H1 (cell line): ENCODE results near the gene ANKRD61. TPM values are rescaled to one million over a fixed set of nuclear protein-coding genes. Genes with fewer than 3 reads are reported as not detected.

ENCODE experiments used
- SAP30 ChIP-seq: fragments of 300-600 bp; sonication (generic); IDR thresholded peaks from 2 replicates; pipeline ENCODE4 v1.7.1; 2012; ENCODE audit warnings: low read length, moderate library complexity, mild to moderate bottlenecking, inconsistent platforms; ENCODE audit not compliant: insufficient read depth, insufficient replicate concordance
- polyA plus RNA-seq, 7 experiments: library from polyadenylated mRNA; depleted of rRNA in 3 of 7; stranded (reverse) in 5 of 7; unstranded in 2 of 7; fragments of >200 nt in 5 of 7; fragments of 200-250 nt in 2 of 7; gene quantifications; 1 replicate in 5 of 7; 2 replicates in 1 of 7; 4 replicates in 1 of 7; pipeline versions ENCODE4 v1.2.1 to v1.2.3, GENCODE V29; 2011 to 2013; ENCODE audit warnings: missing spikeins in 2 of 7, mixed read lengths in 2 of 7
- total RNA-seq: library from RNA; stranded (reverse); fragmentation: NEBNext Ultra II Directional; extraction: Animal tissue kit (Norgen Biotek cat#: 25700); gene quantifications from 2 replicates; pipeline ENCODE4 v1.2.1, GENCODE V29; 2021
- TF ChIP-seq, protein P1 (sequence below): fragments of 300-600 bp; sonication (generic); IDR thresholded peaks from 2 replicates; pipeline ENCODE4 v1.7.1; 2012; ENCODE audit warnings: low read length, moderate library complexity, mild to moderate bottlenecking, inconsistent platforms; ENCODE audit not compliant: insufficient replicate concordance

ANKRD61 gene
- total and polyA plus RNA-seq, 2 of the 8 experiments (the other 6 are each of a cell fraction or from before 2014, with no cell fraction given), result 0.23 to 0.32 TPM

GRCh38 chr7:6012355-6013104 is 18.6 kb upstream of the ANKRD61 start (continued):
- TF ChIP-seq, protein P1, sequence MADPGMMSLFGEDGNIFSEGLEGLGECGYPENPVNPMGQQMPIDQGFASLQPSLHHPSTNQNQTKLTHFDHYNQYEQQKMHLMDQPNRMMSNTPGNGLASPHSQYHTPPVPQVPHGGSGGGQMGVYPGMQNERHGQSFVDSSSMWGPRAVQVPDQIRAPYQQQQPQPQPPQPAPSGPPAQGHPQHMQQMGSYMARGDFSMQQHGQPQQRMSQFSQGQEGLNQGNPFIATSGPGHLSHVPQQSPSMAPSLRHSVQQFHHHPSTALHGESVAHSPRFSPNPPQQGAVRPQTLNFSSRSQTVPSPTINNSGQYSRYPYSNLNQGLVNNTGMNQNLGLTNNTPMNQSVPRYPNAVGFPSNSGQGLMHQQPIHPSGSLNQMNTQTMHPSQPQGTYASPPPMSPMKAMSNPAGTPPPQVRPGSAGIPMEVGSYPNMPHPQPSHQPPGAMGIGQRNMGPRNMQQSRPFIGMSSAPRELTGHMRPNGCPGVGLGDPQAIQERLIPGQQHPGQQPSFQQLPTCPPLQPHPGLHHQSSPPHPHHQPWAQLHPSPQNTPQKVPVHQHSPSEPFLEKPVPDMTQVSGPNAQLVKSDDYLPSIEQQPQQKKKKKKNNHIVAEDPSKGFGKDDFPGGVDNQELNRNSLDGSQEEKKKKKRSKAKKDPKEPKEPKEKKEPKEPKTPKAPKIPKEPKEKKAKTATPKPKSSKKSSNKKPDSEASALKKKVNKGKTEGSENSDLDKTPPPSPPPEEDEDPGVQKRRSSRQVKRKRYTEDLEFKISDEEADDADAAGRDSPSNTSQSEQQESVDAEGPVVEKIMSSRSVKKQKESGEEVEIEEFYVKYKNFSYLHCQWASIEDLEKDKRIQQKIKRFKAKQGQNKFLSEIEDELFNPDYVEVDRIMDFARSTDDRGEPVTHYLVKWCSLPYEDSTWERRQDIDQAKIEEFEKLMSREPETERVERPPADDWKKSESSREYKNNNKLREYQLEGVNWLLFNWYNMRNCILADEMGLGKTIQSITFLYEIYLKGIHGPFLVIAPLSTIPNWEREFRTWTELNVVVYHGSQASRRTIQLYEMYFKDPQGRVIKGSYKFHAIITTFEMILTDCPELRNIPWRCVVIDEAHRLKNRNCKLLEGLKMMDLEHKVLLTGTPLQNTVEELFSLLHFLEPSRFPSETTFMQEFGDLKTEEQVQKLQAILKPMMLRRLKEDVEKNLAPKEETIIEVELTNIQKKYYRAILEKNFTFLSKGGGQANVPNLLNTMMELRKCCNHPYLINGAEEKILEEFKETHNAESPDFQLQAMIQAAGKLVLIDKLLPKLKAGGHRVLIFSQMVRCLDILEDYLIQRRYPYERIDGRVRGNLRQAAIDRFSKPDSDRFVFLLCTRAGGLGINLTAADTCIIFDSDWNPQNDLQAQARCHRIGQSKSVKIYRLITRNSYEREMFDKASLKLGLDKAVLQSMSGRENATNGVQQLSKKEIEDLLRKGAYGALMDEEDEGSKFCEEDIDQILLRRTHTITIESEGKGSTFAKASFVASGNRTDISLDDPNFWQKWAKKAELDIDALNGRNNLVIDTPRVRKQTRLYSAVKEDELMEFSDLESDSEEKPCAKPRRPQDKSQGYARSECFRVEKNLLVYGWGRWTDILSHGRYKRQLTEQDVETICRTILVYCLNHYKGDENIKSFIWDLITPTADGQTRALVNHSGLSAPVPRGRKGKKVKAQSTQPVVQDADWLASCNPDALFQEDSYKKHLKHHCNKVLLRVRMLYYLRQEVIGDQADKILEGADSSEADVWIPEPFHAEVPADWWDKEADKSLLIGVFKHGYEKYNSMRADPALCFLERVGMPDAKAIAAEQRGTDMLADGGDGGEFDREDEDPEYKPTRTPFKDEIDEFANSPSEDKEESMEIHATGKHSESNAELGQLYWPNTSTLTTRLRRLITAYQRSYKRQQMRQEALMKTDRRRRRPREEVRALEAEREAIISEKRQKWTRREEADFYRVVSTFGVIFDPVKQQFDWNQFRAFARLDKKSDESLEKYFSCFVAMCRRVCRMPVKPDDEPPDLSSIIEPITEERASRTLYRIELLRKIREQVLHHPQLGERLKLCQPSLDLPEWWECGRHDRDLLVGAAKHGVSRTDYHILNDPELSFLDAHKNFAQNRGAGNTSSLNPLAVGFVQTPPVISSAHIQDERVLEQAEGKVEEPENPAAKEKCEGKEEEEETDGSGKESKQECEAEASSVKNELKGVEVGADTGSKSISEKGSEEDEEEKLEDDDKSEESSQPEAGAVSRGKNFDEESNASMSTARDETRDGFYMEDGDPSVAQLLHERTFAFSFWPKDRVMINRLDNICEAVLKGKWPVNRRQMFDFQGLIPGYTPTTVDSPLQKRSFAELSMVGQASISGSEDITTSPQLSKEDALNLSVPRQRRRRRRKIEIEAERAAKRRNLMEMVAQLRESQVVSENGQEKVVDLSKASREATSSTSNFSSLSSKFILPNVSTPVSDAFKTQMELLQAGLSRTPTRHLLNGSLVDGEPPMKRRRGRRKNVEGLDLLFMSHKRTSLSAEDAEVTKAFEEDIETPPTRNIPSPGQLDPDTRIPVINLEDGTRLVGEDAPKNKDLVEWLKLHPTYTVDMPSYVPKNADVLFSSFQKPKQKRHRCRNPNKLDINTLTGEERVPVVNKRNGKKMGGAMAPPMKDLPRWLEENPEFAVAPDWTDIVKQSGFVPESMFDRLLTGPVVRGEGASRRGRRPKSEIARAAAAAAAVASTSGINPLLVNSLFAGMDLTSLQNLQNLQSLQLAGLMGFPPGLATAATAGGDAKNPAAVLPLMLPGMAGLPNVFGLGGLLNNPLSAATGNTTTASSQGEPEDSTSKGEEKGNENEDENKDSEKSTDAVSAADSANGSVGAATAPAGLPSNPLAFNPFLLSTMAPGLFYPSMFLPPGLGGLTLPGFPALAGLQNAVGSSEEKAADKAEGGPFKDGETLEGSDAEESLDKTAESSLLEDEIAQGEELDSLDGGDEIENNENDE, result no peak
- TF ChIP-seq SAP30, result no peak
